ENCODE results near the gene YEATS2. TPM values are rescaled to one million over a fixed set of nuclear protein-coding genes. Genes with fewer than 3 reads are reported as not detected.
"Not testable (repeated sequence)": the region's sequence is repeated elsewhere in the genome, so short reads cannot be mapped to it uniquely, and the experiment has no call there.

The YEATS2 gene
- 1 to 10 TPM; 4.8 to 5.4 (median 5.0) TPM for polyA plus RNA-seq

GRCh38 chr3:183697610-183698317, at the start of gene YEATS2:
Gene YEATS2, plus strand, starts transcription at chr3:183697797. Its CDS starts 17,366 bp downstream, at chr3:183715163.
- WGBS, 3 donors, result 0 to 1% (median 0%) methylated on average over 68 to 89 of the region's 89 CpGs
- peak within 1 kb of the TSS; percentile 42 for H3K27ac ChIP-seq (ENCODE audit: low read depth, low read length)

- no peak overlapping the region for H3K27ac ChIP-seq (ENCODE audit: low read depth, low read length)
- 96 to 99% (median 99%) methylated on average over 4 of the region's 4 CpGs for WGBS, 3 donors
Observed at GRCh38 chr3:183650554-183650953, 47.0 kb upstream of the YEATS2 start.

GRCh38 chr3:183653209-183654064, 44.2 kb upstream of the YEATS2 start:
- H3K27ac ChIP-seq (ENCODE audit: low read depth, low read length), result no peak overlapping the region
- WGBS, 3 donors, result 81 to 100% (median 95%) methylated on average over 6 of the region's 6 CpGs

- H3K27ac ChIP-seq (ENCODE audit: low read depth, low read length), result no peak overlapping the region
- 95 to 100% (median 98%) methylated on average over 1 of the region's 1 CpG for WGBS, 3 donors
Observed at GRCh38 chr3:183654727-183655126, 42.9 kb upstream of the YEATS2 start.

- 16 to 79% (median 27%) methylated on average over 3 of the region's 3 CpGs for WGBS, 3 donors
- no peak overlapping the region for H3K27ac ChIP-seq (ENCODE audit: low read depth, low read length)
Observed at GRCh38 chr3:183662099-183662498, 35.5 kb upstream of the YEATS2 start.

- no peak overlapping the region for H3K27ac ChIP-seq (ENCODE audit: low read depth, low read length)
- WGBS, 3 donors, result 82 to 96% (median 95%) methylated on average over 3 of the region's 3 CpGs
Observed at GRCh38 chr3:183664913-183665381, 32.6 kb upstream of the YEATS2 start.

GRCh38 chr3:183680061-183680460, 17.5 kb upstream of the YEATS2 start:
- H3K27ac ChIP-seq (ENCODE audit: low read depth, low read length), result no peak overlapping the region
- WGBS, 3 donors, result 83 to 96% (median 85%) methylated on average over 3 of the region's 3 CpGs

GRCh38 chr3:183687705-183688104, 9.9 kb upstream of the YEATS2 start:
- WGBS, 3 donors, result 87 to 88% (median 87%) methylated on average over 6 of the region's 6 CpGs
- H3K27ac ChIP-seq (ENCODE audit: low read depth, low read length), result no peak overlapping the region

- WGBS, 3 donors, result 34 to 85% (median 82%) methylated on average over 3 of the region's 3 CpGs
- H3K27ac ChIP-seq (ENCODE audit: low read depth, low read length), result no peak overlapping the region
Observed at GRCh38 chr3:183688874-183689273, 8.7 kb upstream of the YEATS2 start.

GRCh38 chr3:183689621-183690020, 8.0 kb upstream of the YEATS2 start:
- not testable (repeated sequence) for H3K27ac ChIP-seq (ENCODE audit: low read depth, low read length)
- 97 to 99% (median 98%) methylated on average over 5 of the region's 5 CpGs for WGBS, 3 donors

- WGBS, 3 donors, result 95 to 96% (median 95%) methylated on average over 11 of the region's 11 CpGs
- no peak overlapping the region for H3K27ac ChIP-seq (ENCODE audit: low read depth, low read length)
Observed at GRCh38 chr3:183690402-183690995, 7.1 kb upstream of the YEATS2 start.

GRCh38 chr3:183692436-183692835, 5.2 kb upstream of the YEATS2 start:
- H3K27ac ChIP-seq (ENCODE audit: low read depth, low read length), result no peak overlapping the region

GRCh38 chr3:183695569-183696364, 1.8 kb upstream of the YEATS2 start:
- WGBS, 3 donors, result 90 to 92% (median 91%) methylated on average over 7 of the region's 7 CpGs
- H3K27ac ChIP-seq (ENCODE audit: low read depth, low read length), result no peak overlapping the region

More at GRCh38 chr3:183692436-183692835, 5.2 kb upstream of the YEATS2 start:
- 92 to 94% (median 94%) methylated on average over 10 of the region's 10 CpGs for WGBS, 3 donors

GRCh38 chr3:183697123-183697609, 431 bp upstream of the YEATS2 start:
- 31 to 44% (median 36%) methylated on average over 4 of the region's 4 CpGs for WGBS, 3 donors
- H3K27ac ChIP-seq (ENCODE audit: low read depth, low read length), result no peak overlapping the region

- H3K27ac ChIP-seq (ENCODE audit: low read depth, low read length), result peak overlapping the region; percentile 42
- 0 to 1% (median 1%) methylated on average over 13 of the region's 13 CpGs for WGBS, 3 donors
Observed at GRCh38 chr3:183698318-183698751, 738 bp downstream of the YEATS2 start.

- H3K27ac ChIP-seq (ENCODE audit: low read depth, low read length), result no peak overlapping the region
- 3 to 17% (median 4%) methylated on average over 9 of the region's 9 CpGs for WGBS, 3 donors
Observed at GRCh38 chr3:183698756-183699155, 1.2 kb downstream of the YEATS2 start.

- 58 to 73% (median 61%) methylated on average over 13 of the region's 13 CpGs for WGBS, 3 donors
Observed at GRCh38 chr3:183699238-183699947, 1.8 kb downstream of the YEATS2 start.

More at GRCh38 chr3:183699238-183699947, 1.8 kb downstream of the YEATS2 start:
- no peak overlapping the region for H3K27ac ChIP-seq (ENCODE audit: low read depth, low read length)
